Stimulated activated CD4-positive, alpha-beta T cell treated with anti-CD3 and anti-CD28 coated beads, TNF-alpha, amount 100 ng/mL, for 1 hour (primary cell): ENCODE results near the gene ZNHIT3.
"Not testable (repeated sequence)": the region's sequence is repeated elsewhere in the genome, so short reads cannot be mapped to it uniquely, and the experiment has no call there.

Experiments used
- DNase-seq, 3 donors: peaks; one replicate each; pipeline ENCODE4 v3.0.0-alpha.2; 2020; ENCODE audit warnings: low read depth in 3 of 3, low spot score in 1 of 3

ZNHIT3 gene

DNA sequence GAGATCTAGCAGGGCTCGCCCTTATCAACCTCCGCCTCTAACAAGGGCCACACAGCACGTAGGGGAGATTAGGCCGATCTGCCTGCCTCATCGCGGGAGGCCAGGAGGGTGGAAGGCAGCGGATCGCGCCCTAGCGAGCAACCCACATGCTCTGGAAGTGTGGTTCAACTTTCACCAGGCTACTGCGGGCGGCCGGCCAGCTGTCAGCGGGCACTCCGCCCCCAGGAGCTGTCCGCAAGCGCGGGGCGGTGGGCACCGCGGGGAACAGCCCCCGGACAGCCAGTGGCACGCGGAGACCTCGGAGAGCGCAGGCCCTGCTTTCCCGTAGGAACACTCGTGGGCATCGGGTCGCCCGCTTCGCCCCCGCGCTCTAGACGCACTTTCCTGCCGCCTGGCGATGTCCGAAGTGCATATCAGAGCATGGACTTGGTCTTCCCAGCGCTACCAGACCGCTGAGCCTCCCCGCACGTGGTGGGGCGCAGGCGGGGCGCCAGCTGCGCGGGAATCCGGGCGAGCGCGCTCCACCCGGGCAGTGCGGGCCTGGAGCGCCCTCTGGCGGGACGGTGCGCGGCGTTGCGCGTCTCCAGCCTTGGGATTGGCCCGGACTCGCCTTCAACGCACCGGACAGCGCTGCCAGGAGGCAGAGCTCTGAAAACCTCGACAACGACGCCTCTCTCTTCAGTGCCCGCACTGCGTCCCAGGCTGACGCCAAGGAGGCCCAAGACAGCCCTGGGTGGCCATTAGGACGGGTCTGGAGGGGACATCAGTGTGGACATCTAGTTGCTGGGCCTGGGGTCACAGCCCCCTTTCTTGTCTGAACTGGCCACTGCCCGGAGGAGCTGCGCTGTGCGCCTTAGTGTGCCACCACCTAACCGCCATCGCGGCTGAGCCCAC lies 3.6 kb upstream of the ZNHIT3 start:
- peak; percentile 16 to 84 (median 57) for DNase-seq

DNA sequence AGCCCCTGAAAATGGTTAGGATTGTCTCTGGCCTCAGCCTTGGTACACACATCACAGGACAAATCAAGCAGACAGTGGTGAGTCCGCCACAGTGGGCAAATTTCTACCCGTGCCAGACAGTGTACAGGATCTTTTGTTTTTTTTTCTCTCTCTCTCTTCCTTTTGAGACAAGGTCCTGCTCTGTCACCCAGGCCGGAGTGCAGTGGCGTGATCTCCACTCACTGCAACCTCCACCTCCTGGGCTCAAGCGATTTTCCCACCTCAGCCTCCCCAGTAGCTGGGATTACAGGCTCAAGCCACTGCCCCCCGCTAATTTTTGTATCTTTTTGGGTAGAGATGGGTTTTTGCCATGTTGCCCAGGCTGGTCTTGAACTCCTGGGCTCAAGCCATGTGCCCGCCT lies 2.5 kb upstream of the ZNHIT3 start:
- DNase-seq: not testable (repeated sequence)

DNA sequence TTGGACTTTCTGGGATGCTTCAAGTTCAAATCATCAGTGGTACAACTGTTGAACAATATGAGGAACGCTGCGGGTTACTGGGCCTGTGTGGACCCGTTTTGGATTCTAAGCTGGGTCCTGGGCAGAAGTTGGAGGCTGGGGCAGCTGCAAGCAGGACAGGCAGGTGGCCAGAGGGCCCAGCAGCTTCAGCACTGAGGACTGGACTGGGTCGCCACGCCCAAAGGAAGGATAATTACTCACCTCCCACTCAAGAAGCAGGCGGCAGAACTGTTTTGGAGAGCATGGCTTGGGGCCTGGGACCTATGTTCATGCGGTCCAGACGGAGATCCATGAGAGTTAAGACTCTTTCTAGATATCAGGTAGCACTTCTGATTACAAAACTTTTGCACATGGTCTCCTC lies 1.5 kb upstream of the ZNHIT3 start:
- DNase-seq: no peak

DNA sequence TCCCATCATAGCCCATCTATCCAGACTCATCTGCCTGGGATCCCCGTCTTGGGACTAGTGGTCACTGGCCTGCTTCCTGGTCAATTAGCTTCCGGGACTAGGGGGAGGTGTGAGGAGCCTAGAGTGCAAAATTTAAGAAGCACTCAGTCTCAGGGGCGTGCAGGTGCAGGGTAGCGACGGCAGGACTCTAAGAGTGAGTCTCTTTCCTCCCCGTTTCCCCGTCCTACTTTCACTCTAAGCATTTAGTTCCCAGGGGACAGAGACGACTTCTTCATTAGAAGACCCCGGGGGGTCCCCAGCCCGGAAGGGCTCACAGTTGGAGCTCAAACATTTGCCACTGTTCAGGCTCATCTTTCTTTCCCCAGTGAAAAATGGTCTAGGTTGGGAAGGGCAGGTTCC lies 677 bp upstream of the ZNHIT3 start:
- DNase-seq: no peak

DNA sequence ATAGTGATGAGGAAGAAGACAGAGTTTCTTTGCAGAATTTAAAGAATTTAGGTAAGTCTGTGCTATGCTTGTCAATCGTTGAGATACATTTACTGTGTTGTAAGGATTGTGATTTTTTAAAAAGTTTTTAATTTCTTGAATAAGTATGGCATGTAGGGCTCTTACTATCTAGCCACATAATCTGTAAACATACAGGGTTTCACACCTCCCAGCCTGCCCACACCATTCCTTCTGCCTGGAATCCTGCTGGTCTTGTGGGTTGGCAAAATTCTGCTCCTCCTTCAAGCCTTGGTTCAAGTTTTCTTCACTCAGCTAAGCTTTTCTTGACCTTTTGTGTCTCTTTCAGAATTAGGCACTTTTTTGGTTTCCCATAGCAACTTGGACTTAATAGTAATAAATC lies 7.5 kb downstream of the ZNHIT3 start:
- no peak for DNase-seq

DNA sequence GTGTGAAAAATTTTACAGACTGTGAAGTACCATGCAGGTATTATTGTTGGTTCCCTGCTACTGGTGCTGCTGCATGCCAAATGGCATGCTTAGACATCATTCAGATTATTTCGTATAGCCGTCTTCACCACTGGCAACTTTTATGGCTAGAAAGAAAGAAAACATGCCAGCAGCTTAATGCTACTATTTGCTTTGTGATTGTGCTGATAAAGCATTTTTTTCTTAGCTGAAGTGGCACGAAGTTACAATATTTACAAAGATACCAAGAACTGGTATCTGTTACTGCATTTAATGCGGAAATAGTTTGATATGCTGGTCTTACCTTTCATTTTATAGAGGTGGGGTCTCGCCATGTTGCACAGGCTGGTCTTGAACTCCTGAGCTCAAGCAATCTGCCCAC lies 8.2 kb downstream of the ZNHIT3 start:
- DNase-seq: no peak

DNA sequence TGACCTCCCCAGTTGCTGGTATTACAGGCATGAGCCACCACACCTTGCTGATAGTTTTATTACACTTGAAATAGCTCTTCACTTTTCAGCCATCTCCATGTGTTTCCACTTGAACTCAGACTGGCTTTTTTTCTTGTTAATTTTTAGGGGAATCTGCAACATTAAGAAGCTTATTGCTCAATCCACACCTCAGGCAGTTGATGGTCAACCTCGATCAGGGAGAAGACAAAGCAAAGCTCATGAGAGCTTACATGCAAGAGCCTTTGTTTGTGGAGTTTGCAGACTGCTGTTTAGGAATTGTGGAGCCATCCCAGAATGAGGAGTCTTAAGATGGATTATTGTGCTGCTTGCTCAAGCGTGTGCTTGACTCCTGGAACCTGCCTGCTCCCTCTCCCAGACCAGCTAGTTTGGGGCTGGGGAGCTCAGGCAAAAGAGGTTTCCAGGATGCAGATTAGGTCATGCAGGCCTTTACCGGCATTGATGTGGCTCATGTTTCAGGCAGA lies 8.6 kb downstream of the ZNHIT3 start:
- no peak for DNase-seq

DNA sequence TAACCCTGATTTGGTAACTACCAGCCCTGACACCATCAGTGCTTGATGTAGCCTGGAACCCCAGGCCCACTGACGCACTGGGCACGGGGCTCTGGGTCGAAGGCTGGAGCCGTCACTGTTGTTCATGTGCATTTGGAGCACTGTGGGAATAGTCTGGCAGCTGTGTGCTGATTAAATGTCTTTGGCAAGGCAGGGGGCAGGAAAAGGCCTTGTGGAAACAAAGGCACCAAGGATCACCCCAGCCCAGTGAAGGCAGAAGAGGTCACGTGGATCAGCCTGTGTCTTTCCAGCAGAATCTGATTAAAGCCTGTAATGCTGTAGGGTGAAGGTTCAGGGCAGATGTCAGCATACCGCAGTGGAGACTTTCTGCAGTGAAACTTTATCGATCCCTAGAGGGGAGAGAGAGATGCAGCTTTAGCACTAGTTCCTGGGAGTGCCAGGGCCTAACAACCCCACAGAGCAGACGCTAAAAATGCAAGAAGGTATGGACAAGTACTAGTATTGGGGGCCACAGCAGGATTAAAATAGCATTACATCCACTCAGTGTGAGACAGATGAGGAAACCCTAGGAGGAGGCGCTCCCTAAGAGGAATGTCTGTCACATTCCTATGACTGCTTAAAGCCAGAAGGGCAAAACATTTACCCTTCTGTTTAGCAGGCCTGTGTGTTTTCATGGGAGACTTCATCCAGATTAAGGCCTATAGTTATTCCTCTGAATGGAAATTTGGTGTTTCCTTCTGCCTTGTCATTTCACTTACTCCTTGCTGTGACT lies 9.7 kb downstream of the ZNHIT3 start:
- DNase-seq: no peak

DNA sequence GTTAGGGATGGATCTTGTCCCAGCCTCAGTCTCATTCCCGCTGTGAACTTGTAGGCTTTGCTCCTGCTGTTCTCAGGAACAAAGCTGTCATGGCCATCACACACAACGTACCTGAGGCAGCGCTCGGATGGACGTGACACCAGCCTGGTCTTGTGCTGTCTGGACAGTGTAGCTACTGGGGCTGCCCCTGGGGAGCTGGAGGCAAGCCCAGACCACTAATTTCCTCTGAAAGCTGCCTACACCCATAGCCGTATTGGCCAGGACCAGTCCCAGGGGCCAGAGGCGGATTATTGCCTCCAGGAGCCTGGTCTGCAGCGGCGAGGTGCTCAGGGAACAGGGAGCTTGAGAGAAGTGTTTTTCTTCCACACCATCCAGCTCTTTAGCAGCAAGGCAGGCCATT lies 11.7 kb downstream of the ZNHIT3 start:
- no peak for DNase-seq

DNA sequence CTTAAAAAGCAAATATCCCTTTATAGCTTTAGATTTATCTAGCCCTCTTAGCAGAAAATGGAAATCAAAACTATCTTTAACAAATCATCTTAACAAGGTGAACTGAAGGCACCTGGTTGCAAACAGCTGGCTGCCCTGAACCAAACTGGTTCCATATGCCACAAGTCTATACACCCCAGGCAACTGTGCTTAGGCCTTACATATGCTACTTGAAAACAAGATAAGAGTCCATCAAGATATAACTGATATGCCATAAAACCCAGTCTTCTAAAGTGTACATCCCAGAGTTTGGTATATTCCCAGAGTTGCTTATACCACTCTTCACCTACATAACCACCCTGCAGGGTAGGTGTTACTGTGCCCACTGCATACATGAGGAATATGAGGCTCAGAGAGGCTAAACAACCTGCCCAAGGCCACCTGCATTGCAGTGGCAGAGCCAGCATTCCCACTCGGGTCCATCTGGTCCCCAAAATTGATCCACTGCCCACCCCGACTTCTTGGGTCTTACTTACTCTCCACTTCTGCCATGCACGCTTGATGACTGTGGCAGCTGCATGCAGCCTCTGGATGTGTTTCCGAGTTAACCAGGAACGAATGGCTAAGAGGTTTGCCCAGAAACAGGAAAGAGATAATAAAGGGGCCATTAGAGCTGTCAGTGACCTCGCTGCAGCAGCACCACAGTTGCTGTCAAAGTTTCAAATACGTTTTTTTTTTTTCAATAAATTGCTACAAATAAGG lies 12.2 kb downstream of the ZNHIT3 start:
- no peak for DNase-seq

DNA sequence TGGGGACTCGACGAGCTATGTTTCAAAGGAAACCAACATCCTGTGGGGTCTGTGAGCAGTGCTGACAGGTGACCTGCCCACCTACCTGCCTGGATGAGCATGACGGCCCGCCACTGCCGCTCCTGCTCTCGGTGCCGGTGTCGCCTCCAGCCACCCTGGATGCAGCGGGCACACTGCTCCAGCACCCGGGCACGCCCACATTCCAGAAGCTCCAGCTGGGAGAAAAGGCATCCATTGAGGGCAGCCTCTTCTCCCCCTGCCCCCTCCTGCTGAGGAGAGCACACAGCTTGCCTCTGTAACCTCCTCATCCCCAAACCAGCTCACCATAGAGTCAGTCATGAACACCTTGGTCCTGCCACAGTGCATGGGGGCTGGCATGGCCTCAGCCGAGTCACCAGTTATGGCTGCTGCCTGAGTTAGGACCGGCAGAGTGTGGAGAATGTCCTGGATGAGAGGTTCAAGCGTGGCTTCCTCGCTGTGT lies 14.3 kb downstream of the ZNHIT3 start:
- no peak for DNase-seq

DNA sequence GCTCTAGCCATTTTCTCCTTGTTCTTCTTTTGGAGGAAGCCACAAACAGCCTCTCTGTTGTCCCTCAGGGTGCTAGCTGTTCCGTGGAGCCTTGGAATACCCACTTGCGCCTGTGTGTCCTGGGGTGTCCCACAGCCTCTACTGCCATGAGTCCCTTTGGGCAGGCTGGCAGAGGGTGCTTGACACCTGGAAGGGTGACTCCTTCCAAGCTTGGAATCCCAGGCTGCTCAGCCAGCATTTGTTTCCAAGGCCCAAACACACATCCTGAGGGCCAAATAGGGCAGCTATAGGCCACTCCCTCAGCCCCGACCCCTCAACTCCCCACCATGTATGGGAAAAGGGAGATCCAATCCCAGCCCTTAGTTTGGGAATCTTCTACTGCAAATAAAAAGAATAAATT lies 14.9 kb downstream of the ZNHIT3 start:
- DNase-seq: no peak

DNA sequence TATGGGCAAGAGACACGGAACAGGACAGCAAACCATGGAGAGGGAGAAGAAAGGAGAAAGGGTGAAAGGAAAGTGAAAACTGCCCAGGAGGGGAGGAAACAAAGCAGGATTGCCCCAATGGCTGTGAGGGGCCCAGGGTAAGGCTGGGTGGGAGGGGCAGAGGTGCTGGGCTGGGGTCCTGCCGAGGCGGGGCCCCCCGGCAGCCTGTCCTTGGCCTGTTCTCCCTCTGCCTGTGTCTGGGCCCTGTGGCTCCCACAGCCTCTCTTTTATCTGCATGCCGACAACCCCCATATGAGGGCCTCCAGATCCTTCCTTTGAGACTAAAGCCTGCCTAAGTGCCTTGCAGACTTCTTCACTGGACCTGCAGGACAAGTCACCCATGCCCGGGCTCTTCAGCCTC lies 15.5 kb downstream of the ZNHIT3 start:
- no peak for DNase-seq

DNA sequence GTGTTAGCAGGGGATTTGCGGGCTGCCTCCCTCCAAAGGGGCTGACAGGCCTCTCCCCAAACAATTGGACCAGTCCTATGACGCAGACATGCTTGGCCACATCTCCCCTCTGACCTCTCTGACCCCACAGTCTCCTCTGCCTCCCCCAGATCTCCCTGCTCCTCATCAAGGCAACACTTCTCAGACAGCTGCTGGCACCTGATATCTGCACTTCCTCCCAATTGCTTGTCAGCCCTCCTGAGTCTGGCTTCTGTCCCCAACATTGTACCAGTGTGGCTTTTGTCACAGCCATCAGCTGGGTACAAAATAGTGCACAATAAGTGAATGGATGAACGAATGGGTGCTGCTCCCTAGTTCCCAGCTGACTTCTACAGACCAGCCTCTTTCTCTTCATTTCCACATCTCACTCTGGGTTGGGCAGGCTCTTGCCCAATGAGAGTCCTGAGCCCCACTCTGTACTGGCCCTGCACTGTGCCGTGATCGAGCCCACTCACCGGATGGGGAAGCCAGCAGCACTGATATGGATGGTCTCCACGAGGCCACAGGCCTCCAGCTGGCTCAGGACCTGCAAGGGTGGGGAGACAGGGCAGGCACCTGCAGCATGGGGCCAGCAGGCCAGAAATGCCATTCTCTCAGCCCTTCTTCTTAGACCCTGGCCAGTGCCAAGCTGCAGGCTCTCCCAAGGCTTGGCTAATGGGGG lies 17.1 kb downstream of the ZNHIT3 start:
- DNase-seq: no peak

DNA sequence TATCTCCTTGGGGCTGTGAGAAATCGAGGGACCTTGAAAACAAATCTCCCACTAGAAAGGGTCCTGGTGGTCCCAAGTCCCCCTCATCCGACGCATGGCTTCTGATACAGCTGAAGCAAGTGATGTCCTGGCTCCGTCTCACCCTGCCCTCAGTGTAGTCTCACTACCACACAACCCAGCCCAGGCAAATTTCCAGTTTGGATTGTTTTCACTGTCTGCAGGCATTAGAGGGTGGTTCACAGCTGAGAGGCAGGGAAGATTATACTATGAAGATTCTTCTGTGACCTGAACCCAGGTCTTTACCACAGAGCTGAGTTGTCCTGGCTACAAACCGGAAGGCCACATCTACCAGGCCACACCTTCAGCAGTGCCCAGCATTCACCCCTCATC lies 17.7 kb downstream of the ZNHIT3 start:
- DNase-seq: no peak

DNA sequence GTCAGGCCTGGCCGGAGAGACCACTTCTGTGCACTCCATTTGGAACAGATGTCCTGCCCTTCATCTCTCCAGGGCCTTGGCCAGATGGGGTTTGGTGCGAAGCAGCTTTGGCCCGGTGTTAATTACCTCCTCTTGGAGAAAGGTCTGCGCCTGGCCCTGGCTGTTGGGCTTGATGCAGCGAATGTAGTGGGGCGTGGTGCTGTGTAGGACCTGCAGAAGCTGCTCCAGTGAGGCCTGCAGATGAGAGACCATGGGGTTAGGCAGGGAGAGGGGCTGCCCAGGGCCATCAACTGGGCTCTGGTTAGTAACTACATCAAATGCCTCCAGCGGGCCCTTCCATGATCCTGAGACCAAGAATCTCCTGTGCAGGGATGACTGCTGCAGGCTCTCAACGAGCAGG lies 18.7 kb downstream of the ZNHIT3 start:
- no peak for DNase-seq

DNA sequence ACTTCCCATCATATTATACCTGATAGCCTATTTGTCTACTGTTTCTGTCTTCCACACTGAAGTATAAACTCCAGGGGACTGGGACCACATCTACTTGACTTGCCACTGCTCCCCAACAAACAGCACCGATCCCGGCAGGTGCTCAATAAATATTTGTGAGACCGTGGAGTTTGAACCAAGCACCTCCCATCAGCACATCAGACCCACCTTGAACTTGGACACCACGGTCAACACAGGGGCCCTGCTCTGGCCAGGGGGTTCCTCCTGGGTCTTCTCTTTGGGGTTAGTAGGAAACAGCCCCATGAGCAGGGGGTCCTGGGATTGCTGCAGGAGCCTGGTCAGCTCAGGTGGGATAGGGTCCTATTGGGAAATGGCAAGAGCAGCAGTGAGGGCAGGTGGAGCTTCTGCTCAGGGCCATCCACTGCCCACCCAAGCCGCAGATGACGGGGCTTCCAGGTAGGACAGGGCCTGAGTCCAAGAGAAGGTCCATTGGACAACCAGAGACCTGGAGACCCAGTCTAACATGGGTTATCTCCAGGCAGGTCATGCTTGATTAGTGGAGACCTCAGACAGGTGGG lies 19.9 kb downstream of the ZNHIT3 start:
- no peak for DNase-seq

DNA sequence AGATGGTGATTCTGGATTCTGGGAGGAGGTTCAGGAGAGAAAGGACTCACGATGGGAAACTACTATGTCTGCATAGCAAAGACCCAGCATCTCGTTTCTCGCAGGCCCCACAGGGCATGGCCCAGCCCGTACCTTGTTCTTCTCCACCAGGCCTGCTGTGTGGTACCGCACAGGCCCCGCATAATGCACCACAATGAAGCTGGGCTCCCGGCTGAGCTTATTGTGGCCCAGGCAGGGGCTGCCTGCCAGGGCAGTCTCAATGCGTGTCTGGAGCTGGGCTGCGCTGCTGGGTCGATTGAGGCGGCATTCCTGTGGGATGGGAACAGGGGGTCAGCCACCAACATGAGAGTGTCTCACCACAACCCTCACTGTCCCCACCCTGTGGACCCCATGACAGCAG lies 20.4 kb downstream of the ZNHIT3 start:
- DNase-seq: no peak

DNA sequence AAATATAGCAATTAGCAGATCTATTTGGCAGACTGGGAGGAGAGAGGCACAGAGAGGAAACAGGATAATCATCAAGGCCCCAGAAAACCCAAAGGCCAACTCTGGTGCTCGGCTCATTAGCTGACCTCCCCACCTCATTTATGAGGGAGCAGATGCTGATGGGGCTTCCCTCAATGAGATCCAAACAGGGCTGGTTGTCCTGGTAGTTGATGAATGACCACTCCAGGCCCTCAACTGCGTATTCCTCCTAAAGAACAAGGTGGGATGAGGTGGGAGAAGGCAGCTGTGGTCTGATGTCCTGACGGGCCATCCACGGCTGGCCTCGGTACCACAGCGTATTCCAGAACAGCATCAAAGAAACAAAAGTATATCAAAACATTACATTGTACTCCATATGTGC lies 20.8 kb downstream of the ZNHIT3 start:
- no peak for DNase-seq

DNA sequence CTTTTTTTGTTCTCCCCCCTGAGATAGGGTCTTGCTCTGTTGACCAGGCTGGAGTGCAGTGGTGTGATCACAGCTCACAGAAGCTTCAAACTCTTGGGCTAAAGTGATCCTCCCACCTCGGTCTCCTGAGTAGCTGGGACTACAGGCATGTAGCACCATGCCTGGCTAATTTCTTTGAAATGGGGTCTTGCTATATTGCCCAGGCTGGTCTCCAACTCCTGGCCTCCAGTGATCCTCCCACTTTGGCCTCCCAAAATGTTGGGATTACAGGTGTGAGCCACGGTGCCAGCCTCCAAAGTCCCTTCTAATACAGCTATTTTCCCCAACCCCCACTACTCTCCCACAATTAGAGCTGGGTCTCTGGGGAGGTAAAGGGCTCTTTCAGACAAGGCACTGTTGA lies 22.0 kb downstream of the ZNHIT3 start:
- not testable (repeated sequence) for DNase-seq
